ENCODE results near the gene SPRR2D. TPM values are rescaled to one million over a fixed set of nuclear protein-coding genes. Genes with fewer than 3 reads are reported as not detected.

Gene SPRR2D
- total and polyA plus RNA-seq, 2 experiments from 2014 or later = not detected

DNA sequence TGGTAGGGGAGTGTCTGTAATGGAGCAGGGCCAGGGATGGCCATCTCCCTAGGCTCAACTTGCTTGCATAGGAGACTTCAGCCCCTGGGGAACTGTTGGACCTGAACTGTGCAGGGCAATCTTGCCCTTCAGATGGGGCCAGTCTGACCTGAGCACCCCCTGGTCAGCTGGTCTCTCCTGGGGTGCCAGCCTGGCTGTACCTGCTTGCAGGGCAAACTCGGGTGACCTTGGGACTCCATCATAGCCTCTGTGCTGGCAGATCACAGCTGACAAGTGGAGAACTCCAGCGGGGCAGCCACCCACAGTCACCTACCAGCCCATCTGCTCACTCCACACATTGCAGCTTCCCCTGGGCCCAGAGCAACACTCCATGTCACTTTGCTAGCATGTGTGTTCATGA is 8.3 kb upstream of the SPRR2D start:
- H3K4me2 ChIP-seq = no peak overlapping the region
- H3K9me2 ChIP-seq (ENCODE audit: insufficient read depth) = no peaks in the 10 kb centered on the region
- H3K27me3 ChIP-seq (ENCODE audit: insufficient read depth) = no peaks in the 10 kb centered on the region
- Mint-ChIP-seq H3K27ac (no peak overlapping the region), H3K27me3 (ENCODE audit: insufficient read depth, low read depth, poor library complexity) (peaks cover 2% of the 10 kb centered on the region), H3K36me3 (ENCODE audit: low read depth) (no peaks in the 10 kb centered on the region), H3K4me1 (no peaks in the 10 kb centered on the region), H3K4me3 (no peak overlapping the region), H3K9me3 (no peaks in the 10 kb centered on the region)
- no peak for ATAC-seq
- H3F3A ChIP-seq (replicated peaks; ENCODE audit: low read depth) = no peaks in the 10 kb centered on the region
- H3K4me3 ChIP-seq = no peak overlapping the region
- H3K36me3 ChIP-seq (ENCODE audit: insufficient read depth) = no peaks in the 10 kb centered on the region
- no peaks in the 10 kb centered on the region for H4K20me1 ChIP-seq (replicated peaks; ENCODE audit: insufficient read depth)
- H3K4me1 ChIP-seq (ENCODE audit: insufficient read depth) = no peaks in the 10 kb centered on the region
- H2AFZ ChIP-seq = no peak overlapping the region
- no peak for DNase-seq (ENCODE audit: low spot score)
- TF ChIP-seq, protein P1, sequence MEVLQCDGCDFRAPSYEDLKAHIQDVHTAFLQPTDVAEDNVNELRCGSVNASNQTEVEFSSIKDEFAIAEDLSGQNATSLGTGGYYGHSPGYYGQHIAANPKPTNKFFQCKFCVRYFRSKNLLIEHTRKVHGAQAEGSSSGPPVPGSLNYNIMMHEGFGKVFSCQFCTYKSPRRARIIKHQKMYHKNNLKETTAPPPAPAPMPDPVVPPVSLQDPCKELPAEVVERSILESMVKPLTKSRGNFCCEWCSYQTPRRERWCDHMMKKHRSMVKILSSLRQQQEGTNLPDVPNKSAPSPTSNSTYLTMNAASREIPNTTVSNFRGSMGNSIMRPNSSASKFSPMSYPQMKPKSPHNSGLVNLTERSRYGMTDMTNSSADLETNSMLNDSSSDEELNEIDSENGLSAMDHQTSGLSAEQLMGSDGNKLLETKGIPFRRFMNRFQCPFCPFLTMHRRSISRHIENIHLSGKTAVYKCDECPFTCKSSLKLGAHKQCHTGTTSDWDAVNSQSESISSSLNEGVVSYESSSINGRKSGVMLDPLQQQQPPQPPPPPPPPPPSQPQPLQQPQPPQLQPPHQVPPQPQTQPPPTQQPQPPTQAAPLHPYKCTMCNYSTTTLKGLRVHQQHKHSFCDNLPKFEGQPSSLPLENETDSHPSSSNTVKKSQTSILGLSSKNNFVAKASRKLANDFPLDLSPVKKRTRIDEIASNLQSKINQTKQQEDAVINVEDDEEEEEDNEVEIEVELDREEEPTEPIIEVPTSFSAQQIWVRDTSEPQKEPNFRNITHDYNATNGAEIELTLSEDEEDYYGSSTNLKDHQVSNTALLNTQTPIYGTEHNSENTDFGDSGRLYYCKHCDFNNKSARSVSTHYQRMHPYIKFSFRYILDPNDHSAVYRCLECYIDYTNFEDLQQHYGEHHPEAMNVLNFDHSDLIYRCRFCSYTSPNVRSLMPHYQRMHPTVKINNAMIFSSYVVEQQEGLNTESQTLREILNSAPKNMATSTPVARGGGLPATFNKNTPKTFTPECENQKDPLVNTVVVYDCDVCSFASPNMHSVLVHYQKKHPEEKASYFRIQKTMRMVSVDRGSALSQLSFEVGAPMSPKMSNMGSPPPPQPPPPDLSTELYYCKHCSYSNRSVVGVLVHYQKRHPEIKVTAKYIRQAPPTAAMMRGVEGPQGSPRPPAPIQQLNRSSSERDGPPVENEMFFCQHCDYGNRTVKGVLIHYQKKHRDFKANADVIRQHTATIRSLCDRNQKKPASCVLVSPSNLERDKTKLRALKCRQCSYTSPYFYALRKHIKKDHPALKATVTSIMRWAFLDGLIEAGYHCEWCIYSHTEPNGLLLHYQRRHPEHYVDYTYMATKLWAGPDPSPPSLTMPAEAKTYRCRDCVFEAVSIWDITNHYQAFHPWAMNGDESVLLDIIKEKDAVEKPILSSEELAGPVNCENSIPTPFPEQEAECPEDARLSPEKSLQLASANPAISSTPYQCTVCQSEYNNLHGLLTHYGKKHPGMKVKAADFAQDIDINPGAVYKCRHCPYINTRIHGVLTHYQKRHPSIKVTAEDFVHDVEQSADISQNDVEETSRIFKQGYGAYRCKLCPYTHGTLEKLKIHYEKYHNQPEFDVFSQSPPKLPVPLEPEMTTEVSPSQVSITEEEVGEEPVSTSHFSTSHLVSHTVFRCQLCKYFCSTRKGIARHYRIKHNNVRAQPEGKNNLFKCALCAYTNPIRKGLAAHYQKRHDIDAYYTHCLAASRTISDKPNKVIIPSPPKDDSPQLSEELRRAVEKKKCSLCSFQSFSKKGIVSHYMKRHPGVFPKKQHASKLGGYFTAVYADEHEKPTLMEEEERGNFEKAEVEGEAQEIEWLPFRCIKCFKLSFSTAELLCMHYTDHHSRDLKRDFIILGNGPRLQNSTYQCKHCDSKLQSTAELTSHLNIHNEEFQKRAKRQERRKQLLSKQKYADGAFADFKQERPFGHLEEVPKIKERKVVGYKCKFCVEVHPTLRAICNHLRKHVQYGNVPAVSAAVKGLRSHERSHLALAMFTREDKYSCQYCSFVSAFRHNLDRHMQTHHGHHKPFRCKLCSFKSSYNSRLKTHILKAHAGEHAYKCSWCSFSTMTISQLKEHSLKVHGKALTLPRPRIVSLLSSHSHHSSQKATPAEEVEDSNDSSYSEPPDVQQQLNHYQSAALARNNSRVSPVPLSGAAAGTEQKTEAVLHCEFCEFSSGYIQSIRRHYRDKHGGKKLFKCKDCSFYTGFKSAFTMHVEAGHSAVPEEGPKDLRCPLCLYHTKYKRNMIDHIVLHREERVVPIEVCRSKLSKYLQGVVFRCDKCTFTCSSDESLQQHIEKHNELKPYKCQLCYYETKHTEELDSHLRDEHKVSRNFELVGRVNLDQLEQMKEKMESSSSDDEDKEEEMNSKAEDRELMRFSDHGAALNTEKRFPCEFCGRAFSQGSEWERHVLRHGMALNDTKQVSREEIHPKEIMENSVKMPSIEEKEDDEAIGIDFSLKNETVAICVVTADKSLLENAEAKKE (CRISPR knock-in tag; IDR thresholded peaks at IDR 0.05) = no peak
- TF ChIP-seq, protein P2, sequence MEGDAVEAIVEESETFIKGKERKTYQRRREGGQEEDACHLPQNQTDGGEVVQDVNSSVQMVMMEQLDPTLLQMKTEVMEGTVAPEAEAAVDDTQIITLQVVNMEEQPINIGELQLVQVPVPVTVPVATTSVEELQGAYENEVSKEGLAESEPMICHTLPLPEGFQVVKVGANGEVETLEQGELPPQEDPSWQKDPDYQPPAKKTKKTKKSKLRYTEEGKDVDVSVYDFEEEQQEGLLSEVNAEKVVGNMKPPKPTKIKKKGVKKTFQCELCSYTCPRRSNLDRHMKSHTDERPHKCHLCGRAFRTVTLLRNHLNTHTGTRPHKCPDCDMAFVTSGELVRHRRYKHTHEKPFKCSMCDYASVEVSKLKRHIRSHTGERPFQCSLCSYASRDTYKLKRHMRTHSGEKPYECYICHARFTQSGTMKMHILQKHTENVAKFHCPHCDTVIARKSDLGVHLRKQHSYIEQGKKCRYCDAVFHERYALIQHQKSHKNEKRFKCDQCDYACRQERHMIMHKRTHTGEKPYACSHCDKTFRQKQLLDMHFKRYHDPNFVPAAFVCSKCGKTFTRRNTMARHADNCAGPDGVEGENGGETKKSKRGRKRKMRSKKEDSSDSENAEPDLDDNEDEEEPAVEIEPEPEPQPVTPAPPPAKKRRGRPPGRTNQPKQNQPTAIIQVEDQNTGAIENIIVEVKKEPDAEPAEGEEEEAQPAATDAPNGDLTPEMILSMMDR (conservative IDR thresholded peaks at IDR 0.05; ENCODE audit: low read depth in 2 of 2) = no peak
- TF ChIP-seq, protein P3, sequence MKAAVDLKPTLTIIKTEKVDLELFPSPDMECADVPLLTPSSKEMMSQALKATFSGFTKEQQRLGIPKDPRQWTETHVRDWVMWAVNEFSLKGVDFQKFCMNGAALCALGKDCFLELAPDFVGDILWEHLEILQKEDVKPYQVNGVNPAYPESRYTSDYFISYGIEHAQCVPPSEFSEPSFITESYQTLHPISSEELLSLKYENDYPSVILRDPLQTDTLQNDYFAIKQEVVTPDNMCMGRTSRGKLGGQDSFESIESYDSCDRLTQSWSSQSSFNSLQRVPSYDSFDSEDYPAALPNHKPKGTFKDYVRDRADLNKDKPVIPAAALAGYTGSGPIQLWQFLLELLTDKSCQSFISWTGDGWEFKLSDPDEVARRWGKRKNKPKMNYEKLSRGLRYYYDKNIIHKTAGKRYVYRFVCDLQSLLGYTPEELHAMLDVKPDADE (IDR thresholded peaks at IDR 0.05) = no peak
- TF ChIP-seq, protein P4, sequence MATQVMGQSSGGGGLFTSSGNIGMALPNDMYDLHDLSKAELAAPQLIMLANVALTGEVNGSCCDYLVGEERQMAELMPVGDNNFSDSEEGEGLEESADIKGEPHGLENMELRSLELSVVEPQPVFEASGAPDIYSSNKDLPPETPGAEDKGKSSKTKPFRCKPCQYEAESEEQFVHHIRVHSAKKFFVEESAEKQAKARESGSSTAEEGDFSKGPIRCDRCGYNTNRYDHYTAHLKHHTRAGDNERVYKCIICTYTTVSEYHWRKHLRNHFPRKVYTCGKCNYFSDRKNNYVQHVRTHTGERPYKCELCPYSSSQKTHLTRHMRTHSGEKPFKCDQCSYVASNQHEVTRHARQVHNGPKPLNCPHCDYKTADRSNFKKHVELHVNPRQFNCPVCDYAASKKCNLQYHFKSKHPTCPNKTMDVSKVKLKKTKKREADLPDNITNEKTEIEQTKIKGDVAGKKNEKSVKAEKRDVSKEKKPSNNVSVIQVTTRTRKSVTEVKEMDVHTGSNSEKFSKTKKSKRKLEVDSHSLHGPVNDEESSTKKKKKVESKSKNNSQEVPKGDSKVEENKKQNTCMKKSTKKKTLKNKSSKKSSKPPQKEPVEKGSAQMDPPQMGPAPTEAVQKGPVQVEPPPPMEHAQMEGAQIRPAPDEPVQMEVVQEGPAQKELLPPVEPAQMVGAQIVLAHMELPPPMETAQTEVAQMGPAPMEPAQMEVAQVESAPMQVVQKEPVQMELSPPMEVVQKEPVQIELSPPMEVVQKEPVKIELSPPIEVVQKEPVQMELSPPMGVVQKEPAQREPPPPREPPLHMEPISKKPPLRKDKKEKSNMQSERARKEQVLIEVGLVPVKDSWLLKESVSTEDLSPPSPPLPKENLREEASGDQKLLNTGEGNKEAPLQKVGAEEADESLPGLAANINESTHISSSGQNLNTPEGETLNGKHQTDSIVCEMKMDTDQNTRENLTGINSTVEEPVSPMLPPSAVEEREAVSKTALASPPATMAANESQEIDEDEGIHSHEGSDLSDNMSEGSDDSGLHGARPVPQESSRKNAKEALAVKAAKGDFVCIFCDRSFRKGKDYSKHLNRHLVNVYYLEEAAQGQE (IDR thresholded peaks at IDR 0.05; ENCODE audit: unreplicated experiment) = no peak
- no peak for TF ChIP-seq NANOG (IDR thresholded peaks at IDR 0.05; ENCODE audit: borderline replicate concordance)
- TF ChIP-seq STAT1 (IDR thresholded peaks at IDR 0.05; ENCODE audit: unreplicated experiment) = no peak
- no peak for TF ChIP-seq EZH2phosphoT487 (IDR thresholded peaks at IDR 0.05; ENCODE audit: unreplicated experiment)
- no peak for TF ChIP-seq POLR2AphosphoS5 (IDR thresholded peaks at IDR 0.05; ENCODE audit: low read depth)
- no peak for TF ChIP-seq ZNF114 (CRISPR knock-in tag; IDR thresholded peaks at IDR 0.05)
- no peak for TF ChIP-seq JUNB (IDR thresholded peaks at IDR 0.05; ENCODE audit: unreplicated experiment)
- no peak for TF ChIP-seq EZH2 (IDR thresholded peaks at IDR 0.05; ENCODE audit: low read depth, unreplicated experiment)
- TF ChIP-seq ZNF331 (CRISPR knock-in tag; IDR thresholded peaks at IDR 0.05; ENCODE audit: low read depth) = no peak
- TF ChIP-seq CREB1 (CRISPR knock-in tag; IDR thresholded peaks at IDR 0.05; ENCODE audit: low read depth) = no peak
- no peak overlapping the region for H3K27ac ChIP-seq (ENCODE audit: low read depth)
- H3K79me2 ChIP-seq (replicated peaks; ENCODE audit: insufficient read depth) = no peaks in the 10 kb centered on the region
